Medulla oblongata (tissue), 1 donor: ENCODE results near the gene ASGR2.
"Not testable (repeated sequence)": the region's sequence is repeated elsewhere in the genome, so short reads cannot be mapped to it uniquely, and the experiment has no call there.

ENCODE experiments used
- DNase-seq: peaks from one replicate; pipeline ENCODE4 v3.0.0-alpha.2; 2015; ENCODE audit errors: extremely low spot score

The ASGR2 gene, protein sequence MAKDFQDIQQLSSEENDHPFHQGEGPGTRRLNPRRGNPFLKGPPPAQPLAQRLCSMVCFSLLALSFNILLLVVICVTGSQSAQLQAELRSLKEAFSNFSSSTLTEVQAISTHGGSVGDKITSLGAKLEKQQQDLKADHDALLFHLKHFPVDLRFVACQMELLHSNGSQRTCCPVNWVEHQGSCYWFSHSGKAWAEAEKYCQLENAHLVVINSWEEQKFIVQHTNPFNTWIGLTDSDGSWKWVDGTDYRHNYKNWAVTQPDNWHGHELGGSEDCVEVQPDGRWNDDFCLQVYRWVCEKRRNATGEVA

DNA sequence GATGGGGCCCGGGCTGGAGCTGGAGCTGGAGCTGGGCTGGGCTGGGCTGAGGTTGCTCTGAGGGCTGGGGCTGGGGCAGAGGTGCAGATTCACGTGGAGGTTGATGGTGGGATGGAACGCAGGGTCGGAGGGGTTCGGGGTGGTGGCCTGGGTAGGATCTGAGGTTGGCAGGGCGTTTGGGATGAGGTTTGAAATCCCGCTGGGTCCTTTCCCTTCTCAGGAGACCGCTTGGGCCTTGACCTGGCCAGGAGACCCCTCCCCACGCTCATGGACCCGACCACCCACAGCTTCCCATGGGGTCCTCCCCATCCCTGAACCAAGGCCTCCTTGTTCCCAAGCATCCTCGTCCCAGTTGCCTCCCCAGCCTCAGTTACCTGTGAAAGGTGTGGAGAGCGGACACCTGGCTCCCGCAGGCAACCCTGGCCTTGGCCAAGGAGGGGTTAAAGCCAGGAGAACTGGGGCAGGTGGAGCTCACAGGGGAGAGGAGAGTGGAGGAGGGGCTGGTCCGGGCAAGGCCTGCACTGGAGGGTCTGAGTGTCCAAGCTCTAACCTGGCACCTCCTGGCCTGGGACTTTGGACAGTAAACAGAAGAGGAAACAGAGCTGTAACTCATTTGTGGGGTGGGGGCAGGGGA, at the start of gene ASGR2:
Gene ASGR2, minus strand, starts transcription at position 582 of the 634 bp plus-strand sequence. CDS start 582 bp downstream, outside the sequence.
- no peak for DNase-seq

DNA sequence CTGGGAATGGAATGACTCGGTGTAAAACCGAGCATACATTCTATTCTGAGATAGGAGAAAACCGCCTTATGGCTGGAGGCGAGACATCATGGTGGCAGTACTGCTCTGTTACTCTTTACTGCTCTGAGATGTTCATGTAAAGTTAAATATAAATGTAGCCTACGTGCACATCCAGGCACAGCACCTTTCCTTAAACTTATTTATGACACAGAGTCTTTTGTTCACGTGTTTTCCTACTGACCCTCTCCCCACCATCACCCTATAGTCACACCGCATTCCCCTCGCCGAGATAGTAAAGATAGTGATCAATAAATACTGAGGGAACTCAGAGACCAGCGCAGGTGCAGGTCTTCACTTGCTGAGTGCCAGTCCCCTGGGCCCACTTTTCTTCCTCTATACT, 44.9 kb upstream of the ASGR2 start:
- not testable (repeated sequence) for DNase-seq

DNA sequence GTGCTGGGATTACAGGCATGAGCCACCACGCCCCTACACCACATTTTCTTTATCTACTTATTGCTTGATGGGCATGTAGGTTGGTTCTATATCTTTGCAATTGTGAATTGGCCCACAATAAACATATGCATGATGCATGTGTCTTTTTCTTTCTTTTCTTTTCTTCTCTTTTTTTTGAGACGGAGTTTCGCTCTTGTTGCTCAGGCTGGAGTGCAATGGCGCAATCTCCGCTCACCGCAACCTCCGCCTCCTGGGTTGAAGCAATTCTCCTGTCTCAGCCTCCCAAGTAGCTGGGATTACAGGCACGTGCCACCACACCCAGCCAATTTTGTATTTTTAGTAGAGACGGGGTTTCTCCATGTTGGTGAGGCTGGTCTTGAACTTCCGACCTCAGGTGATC, 43.8 kb upstream of the ASGR2 start:
- not testable (repeated sequence) for DNase-seq

DNA sequence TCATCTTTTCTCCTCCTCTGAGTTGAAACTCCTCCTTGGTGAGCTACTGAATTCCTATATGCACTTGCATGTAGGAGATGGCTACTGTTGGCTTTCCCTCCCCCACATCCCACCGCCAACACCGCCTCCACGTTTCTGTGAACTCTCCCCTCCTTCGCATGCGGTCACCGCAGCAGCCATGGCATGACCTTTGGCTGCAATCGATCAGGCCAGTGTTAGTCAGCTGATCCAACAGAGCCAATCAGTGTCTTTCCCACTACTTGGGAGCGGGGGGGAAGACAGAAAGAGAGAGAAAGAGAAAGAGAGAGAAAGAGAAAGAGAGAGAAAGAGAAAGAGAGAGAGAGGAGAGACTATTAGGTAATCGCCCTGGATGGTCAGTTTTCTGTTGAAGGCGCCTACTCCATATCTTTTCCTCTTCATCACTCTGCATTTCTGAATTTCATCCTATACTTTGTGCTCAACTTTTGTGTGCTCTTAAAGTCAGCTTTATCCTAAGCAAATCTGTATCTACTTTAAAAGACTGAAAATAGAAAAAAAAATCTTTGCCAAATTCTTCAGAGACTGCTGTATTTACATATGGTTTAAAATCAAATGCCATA, 41.8 kb upstream of the ASGR2 start:
- no peak for DNase-seq

DNA sequence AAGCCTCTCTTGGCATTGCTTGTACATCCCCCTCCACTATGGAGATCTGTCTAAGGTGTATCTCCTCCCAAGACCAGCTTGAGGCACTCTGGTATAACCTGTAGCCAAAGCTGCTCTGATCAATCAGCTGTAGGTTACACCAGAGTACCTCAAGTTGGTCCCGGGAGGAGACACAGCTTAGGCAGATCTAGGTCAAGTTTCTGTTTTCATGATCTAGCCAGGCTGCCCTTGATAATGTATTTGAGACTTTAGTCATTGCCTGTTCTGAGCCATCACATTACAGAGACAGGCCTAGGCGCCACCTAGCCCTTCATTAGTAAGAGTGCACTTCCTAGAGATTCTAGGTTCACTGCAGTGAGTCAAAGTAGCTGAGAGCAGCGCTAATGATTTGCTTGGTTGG, 33.1 kb upstream of the ASGR2 start:
- no peak for DNase-seq

DNA sequence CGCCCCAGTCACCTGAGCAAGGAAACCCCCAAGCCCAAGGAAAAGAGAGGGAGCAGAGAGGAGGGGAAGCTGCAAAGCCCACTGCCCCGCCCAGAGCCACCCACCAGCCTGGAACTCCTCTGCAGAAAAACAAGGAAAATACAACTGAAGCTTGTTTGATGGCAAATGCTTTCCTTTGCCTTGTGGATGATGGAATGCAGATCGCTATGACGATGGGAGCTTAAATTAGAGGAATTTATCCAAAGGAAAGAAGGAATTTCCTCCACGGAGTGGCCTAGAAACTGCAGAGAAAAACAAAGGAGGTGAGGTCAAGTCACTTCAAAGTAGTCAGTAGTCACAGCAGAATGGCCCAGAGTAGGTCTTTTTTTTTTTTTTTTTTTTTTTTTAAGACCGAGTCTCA, 31.5 kb upstream of the ASGR2 start:
- DNase-seq = no peak

DNA sequence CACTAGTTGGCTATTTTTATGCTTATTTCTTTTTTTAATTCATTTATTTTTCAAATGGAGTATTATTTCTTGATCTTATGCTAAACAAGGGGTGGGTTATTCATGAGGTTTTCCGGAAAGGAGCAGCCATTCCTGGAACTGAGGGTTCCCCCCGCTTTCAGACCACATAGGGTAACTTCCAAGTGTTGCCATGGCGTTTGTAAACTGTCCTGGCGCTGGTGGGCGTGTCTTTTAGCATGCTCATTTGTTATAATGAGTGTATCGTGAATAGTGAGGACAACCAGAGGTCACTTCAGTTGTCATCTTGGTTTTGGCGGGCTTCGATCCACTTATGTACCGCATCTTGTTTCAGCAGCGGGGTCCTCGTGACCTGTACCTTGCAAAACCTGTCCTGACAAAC, 29.6 kb upstream of the ASGR2 start:
- DNase-seq = no peak

DNA sequence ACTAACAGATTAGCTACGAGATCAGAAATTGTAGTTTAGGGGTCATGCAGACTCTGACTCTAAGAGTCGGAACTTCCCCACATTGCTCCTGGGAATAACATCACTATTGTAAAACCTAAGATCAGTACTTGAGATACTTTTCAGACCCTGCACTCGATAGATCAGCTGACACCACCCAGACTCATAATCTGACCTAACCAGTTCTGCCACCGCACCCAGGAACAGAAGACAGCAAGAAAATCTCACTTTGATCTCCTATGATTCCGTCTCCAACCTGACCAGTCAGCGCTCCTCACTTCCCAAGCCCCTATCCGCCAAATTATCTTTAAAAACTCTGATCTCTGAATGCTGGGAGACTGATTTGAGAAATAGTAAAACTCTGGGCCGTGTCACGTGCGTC, 27.2 kb upstream of the ASGR2 start:
- DNase-seq = no peak

DNA sequence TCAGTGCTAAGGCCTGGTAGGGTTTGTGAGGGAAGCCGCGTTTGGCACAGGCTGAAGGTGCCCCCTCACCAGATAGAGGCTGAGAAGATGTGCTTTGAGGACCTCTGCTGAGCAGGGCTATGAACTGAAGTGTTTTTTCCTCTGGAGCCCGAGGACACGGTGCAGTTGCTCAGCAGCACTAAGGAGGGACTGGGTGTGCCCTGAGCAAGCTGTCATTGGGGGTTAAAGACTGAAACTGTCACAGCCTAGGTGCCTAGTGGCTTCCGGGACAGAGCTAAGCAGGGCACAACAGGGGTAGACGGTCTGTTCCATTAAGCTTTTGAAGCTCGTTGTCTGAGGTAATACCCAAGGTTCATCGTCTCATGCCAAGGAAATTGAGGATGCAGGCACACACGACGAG, 24.8 kb upstream of the ASGR2 start:
- no peak for DNase-seq

DNA sequence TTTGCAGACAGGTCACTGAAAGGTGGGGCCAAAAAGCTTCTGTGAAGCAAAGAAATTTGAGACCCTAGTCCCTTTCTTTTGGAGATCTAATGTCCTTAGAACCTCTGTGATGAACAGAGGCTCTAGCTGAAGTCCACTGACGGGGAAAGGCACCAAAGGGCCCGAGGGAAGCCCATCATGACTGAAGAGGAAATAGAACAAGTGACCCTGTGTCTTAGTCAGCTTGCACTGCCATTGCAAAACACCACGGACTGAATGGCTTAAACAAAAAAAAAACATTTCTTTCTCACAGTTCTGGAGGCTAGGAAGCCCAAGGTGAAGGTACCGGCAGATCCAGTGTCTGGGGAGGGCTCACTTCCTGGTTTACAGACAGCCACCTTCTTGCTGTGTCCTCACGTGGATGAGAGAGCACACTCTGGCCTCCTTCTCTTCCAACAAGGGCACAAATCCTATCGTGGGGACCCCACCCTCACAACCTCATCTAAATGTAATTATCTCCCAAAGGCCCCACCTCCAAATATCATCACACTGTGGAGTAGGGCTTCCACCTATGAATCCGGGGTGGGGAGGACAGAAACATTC, 24.3 kb upstream of the ASGR2 start:
- no peak for DNase-seq

DNA sequence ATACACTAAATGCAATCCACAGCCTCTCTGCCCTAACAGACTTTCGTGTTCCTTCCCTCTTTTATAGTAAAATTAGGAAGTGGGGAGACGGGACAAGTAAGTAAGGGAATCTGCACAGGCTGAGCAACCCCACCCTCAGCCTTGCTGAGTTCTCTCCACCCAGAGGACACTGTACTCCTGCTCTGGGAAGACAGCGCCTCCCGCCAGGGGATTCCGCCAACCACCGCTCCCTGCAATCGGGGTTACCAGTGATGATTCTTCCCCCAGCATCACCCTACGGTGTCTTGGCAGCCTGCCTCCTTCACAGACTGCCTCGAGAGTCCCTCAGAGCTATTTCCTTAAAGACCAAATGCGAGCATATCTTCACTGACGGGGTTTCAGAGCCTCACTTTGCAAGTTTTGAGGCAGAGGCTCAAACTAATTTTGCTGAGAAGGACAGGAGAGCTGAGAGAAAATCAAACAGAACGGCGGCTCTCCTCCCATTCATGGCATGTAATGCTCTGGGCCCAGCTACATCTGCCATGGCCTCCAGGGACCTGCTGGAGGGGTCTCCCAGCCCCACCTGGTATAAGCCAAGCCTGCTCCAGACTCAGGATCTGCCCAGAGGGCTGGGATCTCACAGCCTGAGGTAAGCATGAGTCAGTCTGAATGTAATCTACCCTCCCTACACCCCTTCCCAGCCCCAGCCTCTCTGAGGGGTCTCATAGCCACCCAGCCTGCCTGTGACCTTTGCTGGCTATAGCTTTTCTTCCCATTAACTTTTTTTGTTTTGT, 22.7 kb upstream of the ASGR2 start:
- no peak for DNase-seq

DNA sequence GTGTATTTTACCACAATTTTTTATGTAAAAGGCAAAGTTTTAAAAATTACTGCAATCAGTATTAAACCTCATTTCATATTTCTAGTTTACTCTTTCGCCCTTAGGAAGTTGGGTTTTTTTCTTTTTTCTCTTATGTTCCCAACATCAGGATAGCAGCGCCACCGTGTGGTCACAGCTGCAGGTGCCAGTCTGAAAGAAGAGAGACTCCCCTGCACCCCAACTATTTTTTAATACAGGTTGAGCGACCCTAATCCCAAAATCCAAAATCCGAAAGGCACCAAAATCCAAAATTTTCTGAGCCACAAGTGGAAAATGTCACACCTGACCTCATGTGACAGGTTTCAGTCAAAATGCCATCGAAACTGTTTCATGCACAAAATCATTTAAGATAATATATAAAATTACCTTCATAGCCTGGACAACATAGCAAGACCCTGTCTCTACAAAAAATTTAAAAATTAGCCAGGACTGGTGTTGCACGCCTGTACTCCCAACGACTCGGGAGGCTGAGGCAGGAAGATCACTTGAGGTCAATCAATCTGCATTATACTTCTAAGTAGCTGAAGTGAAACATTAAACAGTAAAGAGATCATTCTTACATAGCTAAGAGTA, 21.8 kb upstream of the ASGR2 start:
- peak; percentile 82 for DNase-seq

DNA sequence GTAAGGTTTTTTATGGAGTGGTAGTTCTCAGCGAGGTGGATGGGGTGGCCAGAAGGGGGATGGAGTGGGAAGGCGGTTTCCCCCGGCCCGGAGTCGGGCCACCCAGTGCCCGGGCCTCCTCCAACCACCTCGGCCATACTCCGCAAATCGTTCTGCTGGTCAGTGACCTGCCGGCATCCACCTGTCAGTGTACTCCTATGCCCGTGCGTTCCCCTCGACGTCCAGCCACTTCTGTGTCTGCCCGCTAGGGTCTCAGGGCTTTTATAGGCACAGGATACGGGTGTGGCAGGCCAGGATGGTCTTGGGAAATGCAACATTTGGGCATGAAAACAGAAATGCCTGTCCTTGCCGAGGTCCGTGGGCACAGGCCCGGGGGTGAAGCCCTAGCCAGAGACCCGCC, 19.3 kb upstream of the ASGR2 start:
- no peak for DNase-seq

DNA sequence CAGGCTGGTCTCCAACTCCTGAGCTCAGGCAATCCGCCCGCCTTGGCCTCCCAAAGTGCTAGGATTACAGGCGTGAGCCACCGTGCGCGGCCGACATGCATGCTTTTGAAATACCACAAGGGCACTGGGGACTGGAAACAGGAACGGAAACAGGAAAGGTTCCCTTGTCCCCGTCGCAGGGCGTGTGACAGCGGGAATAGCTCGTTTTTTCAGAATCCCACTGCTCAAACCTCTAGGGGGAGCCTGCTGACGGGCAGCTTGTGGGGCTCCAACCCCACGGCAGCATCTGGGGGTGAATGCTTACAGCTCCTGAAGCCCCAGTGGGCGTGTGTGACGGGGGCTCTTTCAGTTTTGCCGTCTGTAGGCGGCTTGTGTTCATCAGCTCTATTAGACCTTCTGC, 18.8 kb upstream of the ASGR2 start:
- DNase-seq = no peak

DNA sequence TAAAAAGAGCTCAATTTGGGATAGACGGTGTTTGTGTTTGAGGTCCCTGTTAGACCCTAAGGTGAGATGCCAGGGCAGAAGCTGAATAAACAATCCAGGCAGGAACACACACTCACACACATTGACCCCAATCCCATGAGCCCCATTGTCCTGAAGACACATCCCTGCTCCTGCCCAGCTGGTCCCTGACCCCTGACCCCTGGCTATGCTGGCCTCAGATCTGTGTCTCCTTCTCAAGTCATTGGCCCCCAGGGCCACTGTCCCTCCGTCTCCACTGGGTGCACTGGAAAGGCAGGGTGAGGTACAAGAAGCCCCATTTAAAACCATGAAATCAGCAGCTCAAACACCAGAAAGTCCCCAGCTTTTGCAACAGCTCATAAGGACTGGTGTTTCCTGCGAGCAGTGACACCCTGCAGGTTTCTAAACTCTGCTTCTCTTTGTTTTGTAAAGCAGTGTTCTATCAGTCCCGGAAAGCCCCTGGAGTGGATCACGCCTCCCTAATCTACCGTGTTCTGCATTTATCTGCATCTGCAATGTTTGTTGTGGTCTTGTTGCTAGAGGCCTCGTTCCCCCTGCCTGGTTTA, 18.0 kb upstream of the ASGR2 start:
- no peak for DNase-seq

DNA sequence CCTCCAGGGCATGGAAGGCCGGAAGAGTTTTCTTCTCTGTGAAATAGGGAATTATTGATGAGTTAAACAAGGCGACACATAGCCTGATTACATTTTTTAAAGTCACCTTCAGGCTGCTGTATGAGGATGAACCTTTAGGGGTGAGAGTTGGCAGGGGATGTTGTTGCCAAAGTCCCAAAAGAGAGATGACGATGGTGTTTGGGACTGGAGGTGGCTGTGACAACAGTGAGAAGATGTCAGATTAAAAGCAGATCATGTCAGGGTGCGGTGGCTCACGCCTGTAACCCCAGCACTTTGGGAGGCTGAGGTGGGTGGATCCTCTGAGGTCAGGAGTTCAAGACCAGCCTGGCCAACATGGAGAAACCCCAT, 16.8 kb upstream of the ASGR2 start:
- no peak for DNase-seq

DNA sequence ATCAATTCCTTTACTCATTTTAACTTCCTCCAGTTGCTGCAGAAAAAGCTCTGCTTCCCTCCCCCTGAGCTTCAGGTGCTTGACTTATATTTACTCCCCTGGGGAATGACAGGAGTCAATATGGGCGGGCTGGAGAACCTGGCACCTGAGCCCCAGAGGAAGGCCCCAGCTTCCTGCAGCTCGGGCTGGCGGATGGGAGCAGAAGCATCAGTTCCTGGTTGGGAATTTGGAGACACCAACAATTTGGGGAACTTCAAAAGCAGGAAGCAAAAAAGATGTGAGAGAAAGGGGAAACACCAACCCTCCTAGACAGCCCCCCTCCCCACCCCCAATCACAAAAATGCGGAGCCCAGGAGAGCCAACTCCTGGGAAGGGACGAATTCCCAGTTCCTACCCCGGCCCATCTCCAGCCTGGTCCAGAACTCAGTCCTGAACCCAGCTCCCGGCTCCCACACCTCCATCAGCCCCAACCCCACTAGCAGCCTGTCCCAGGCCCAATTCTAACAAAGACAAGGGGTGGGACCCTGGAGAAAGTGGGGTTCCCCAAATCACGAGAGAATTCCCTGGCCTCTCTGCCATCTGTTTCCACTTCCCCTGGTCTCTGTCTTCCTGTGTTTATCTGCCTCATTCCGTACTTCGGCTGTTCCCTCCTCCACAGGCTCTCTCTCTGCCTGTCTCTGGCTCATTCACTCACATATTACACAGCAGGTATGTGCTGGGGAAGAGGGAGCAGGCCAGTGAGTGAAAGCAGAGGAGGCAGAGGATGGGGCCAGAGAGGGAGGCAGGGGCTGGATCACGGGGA, 16.2 kb upstream of the ASGR2 start:
- no peak for DNase-seq

DNA sequence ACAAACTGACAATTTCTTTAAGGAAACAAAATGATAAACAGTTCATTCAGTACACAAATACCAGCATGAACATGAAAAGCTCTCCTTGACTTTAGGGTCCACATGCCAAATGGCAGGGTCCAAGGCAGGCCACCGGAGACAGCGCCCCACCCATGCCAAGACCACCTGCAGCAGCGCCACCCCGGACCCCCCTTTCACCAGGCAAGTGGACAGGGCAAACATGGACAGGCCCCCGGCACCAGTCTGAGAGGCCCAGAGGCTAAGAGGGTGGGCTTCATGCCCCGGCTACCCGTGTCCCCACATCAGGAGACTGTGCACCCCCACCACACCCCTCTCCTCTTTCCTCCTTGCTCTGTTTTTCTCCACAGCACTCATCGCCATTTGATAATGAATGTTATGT, 14.7 kb upstream of the ASGR2 start:
- no peak for DNase-seq

DNA sequence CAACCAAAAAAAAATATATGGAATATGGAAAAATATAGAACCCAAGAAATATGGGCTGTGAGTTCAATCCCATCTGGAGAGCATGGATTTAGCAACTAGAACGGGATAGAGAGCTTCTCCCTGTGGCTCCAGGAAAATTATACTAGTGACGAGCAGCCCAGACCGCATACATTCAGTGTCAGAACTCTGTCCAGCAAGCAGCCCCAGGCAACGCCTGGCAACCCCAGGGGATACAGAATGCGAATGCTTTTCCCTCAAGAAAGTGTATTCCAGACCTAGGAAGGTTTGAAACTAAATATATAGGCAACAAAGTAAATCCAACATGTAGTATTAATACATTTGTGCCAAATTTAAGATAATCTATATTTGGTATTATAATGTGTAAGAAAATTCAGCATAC, 13.5 kb upstream of the ASGR2 start:
- DNase-seq = no peak

DNA sequence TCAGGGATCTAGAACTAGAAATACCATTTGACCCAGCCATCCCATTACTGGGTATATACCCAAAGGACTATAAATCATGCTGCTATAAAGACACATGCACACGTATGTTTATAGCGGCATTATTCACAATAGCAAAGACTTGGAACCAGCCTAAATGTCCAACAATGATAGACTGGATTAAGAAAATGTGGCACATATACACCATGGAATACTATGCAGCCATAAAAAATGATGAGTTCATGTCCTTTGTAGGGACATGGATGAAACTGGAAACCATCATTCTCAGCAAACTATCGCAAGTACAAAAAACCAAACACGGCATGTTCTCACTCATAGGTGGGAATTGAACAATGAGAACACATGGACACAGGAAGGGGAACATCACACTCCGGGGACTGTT, 12.9 kb upstream of the ASGR2 start:
- DNase-seq = not testable (repeated sequence)

DNA sequence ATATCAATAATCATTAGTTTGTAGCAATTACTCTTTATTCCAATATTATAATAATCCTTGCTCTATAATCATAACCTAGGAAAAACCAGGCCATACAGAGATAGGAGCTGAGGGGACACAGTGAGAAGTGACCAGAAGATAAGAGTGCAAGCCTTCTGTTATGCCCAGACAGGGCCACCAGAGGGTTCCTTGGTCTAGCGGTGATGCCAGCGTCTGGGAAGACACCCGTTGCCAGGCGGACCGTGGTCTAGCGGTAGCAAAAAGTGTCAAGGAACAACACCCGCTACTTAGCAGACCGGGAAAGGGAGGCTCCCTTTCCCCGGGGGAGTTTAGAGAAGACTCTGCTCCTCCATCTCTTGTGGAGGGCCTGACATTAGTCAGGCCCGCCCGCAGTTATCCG, 11.8 kb upstream of the ASGR2 start:
- DNase-seq = not testable (repeated sequence)
